Measurements from ENCODE around the gene RALY.

DNA sequence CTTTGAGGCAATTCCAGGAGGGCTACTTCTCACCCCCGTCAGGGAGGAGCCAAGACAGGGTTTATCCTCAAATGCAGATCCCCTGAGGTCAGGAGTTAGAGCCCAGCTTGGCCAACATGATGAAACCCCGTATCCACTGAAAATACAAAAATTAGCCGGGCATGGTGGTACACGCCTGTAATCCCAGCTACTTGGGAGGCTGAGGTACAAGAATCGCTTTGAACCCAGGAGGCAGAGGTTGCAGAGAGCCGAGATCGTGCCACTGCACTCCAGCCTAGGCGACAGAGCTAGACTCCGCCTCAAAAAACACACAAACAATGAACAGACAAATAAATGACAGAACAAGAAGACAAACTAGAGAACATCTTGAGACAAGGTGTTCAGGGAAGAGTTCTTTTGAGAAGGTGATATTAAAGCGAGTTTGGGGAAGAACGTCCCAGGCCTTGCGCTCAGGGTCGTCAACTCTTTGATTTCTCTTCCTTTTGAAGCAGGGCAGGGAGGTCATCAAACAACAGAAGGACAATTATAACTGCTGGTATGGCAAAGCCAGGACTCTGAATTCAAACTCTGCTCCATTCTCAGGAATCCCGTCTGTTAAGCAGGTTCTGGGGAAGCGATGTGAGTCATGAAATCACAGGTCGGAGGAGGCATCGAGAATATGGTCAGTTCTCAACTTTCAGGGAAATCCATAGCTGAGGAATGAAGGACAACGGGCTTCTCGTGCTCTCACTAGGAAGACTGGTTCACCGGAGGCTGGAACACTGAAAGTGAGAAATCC lies 1.4 kb upstream of the RALY start:
- TF ChIP-seq EP300 (IDR thresholded peaks at IDR 0.05; ENCODE audit: low read depth) = no peak
- TF ChIP-seq, protein P1, sequence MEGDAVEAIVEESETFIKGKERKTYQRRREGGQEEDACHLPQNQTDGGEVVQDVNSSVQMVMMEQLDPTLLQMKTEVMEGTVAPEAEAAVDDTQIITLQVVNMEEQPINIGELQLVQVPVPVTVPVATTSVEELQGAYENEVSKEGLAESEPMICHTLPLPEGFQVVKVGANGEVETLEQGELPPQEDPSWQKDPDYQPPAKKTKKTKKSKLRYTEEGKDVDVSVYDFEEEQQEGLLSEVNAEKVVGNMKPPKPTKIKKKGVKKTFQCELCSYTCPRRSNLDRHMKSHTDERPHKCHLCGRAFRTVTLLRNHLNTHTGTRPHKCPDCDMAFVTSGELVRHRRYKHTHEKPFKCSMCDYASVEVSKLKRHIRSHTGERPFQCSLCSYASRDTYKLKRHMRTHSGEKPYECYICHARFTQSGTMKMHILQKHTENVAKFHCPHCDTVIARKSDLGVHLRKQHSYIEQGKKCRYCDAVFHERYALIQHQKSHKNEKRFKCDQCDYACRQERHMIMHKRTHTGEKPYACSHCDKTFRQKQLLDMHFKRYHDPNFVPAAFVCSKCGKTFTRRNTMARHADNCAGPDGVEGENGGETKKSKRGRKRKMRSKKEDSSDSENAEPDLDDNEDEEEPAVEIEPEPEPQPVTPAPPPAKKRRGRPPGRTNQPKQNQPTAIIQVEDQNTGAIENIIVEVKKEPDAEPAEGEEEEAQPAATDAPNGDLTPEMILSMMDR (IDR thresholded peaks at IDR 0.05) = no peak
- no peak for TF ChIP-seq POLR2A (IDR thresholded peaks at IDR 0.05)
- TF ChIP-seq POLR2AphosphoS5 (IDR thresholded peaks at IDR 0.05) = no peak
